ENCODE results near the gene COG4.
A peak's percentile ranks its signal among the peaks of the same experiment; 100 is the strongest.
"Not testable (repeated sequence)": the region's sequence is repeated elsewhere in the genome, so short reads cannot be mapped to it uniquely, and the experiment has no call there.

COG4 gene

DNA sequence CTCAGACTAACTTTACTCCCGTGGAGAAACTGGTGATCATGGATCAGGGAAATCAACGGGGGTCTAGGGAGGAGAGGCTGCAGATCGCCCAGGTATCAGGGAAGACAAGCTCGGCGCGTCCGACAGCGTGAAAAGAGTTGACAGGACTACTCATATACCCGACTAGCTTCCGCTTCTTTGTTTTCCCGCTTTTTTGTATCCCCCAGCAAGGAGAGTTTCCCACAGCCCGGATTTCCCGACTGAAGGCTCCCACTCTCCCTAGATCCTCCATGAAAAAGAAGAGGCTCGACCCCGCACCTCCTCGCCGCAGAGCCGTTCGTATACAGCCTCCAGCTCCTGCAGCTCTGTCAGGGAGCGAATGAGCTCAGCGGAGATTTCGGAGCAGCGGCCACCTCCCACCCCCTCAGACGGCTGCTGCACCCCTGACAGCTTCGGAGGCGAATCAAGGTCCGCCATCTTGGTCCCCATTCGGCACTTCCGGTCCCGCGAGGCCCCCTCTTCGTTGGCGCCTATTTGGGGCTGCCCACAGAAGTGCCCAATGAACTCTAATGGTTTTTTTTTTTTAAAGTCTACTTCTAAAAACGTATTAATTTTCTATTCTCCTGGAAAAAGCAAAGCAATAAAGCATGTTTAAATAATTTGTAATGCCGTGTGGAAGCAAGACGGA lies at the start of gene COG4:
COG4 (minus strand) TSS at position 479 of the 667 bp plus-strand sequence; CDS start at position 468, 11 bp downstream.
- DNase-seq, result peak; percentile 90 to 93

DNA sequence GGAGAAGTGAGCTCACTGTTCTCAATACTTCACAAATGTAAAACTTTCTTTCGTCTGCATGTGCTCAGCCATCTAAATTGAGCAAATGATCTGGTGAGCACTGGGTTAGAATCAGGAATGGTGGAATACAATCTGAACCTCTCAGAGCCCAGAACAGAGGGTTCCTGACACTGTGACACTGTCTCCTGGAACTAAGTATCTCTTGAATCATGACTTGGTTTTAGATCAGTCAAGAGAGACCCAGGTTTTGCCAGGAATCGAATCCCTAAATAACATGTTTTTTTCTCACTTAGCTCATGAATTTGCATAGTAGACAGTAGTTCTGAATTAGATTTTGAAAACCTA lies 49.5 kb upstream of the COG4 start:
- DNase-seq, result no peak

DNA sequence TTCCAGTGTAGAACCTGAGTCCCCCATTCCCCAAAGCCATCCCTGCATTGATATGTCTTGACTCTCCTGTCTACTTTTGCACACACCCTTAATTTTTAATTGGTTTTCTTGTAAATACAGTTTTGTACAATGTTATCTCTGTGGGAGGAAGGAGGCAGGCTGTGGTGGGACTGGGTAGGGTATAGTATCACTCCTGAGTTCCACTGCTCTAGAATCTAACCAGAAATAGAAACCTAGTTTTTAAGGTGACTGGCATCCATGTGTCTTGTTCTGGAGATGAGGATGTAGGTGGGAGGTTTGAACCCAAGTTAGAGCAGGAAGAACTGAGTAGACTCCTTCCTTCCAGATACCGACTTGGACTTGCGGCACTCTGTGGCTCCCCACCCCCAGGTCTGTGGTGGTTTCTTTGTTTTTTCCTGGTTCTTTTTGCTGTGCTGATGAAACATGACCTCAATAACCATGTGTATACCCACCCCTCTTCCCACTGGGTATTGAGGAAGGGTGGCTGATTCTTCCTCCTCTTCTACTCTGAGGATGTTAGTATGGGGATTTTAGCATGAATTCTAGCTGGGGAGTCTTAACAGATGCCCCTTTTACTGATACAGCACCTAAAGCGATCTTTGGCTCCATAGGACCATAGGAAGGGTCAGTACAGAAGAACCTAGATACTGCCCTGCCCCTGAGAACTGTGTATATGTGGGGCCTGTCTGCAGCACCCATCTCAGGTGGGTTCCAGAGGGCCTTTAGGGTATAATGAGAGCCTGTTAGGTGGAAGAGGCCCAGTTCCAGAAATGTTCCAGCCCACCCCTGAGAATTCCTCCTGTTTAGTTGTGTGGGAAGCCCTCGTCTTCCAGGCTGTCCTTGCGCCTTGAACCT lies 48.9 kb upstream of the COG4 start:
- DNase-seq, result no peak

- no peak for DNase-seq
These were observed 48.3 kb upstream of the COG4 start for GRCh38 chr16:70571623-70572022.

DNA sequence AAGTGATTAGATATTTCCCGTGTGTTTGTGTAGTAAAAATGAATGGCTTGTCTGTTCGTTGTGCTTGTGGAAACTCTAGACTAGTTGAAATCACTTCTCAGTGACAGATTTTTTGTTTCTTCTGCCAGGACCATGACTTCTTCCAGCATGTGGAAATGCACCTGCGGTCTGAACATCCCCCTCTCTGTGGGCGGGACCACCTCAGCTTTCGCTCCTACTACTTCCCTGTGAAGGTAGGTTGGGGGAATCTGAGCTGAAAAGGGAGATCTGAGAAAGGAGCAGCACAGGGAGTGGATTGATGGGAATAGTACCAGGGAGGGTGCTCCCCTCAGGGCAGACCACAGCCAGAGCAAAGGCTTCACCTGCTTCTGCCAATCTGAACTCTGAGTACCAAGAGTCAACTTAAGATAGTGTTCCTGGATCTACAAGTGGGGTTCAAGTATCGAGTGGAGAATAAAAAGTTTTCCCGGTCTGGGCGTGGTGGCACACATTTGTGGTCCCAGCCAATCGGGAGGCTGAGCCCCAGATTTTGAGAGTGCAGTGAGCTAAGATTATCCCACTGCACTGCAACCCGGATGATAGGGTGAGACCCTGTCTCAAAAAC lies 47.7 kb upstream of the COG4 start:
- no peak for DNase-seq

GRCh38 chr16:70569752-70570151 lies 46.4 kb upstream of the COG4 start:
- DNase-seq, result no peak

GRCh38 chr16:70568601-70569237 lies 45.4 kb upstream of the COG4 start:
- no peak for DNase-seq

DNA sequence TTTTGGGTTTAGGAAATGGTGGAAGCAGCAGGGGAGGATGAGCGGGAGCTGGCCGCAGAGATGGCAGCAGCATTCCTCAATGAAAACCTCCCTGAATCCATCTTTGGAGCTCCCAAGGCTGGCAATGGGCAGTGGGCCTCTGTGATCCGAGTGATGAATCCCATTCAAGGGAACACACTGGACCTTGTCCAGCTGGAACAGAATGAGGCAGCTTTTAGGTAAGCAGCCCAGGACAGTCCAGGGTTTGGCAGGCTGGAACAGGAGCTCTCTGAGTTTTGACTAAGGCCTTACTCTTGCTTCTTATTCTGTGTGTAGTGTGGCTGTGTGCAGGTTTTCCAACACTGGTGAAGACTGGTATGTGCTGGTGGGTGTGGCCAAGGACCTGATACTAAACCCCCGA lies 41.7 kb upstream of the COG4 start:
- DNase-seq, result no peak

GRCh38 chr16:70563636-70564035 lies 40.3 kb upstream of the COG4 start:
- DNase-seq, result no peak

DNA sequence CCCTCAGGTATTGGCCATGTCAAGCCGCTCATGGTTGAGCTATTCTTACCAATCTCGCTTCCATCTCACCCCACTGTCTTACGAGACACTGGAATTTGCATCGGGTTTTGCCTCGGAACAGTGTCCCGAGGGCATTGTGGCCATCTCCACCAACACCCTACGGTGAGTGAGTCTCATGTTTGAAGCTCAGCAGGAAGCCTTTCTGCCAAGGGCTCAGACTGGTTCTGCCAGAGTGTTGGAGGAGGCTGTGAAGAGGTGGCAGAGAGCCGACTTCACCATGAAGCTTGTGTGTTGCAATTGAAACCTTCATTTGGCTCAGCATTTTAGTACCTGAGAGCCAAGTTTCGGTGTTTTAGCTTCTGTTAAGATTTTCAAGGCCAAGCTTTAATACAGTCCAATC lies 38.3 kb upstream of the COG4 start:
- DNase-seq, result no peak

DNA sequence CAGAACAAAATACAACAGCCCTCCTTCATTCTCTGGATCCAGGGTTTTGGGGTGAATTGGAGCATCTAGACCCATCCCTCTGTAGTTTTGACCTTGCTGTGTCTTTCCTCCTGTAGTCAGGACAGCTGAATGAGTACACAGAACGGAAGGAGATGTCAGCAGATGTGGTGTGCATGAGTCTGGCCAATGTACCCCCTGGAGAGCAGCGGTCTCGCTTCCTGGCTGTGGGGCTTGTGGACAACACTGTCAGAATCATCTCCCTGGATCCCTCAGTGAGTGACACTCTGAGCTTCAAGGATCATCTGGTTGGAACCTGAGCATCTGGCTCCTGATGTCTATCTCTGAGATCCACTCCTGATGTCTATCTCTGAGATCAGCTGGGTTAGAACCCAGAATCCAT lies 32.7 kb upstream of the COG4 start:
- DNase-seq, result no peak

- no peak for DNase-seq
These were observed 30.3 kb upstream of the COG4 start for GRCh38 chr16:70553645-70554044.

GRCh38 chr16:70552675-70553074 lies 29.3 kb upstream of the COG4 start:
- DNase-seq, result no peak

GRCh38 chr16:70551788-70552187 lies 28.4 kb upstream of the COG4 start:
- no peak for DNase-seq

DNA sequence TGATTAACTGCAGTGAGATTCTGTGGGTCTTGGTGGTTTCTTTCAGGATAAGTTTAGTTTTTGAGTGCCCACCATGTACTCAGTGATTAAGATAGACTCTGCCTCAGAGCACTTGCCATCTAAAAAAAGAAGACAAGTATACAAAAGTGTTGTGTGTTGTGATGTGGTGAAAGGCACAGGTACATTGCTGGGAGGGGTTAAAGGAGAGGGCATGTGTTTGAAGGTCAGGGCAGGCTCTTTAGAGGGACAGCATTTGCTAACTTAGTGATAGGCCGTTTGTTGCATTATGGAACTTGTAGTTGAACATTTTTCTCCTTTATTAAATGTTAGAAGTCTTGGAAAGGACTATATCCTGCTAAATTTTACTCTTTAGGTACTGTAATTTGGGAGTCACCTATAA lies 26.7 kb upstream of the COG4 start:
- no peak for DNase-seq

- DNase-seq, result no peak
These were observed 25.6 kb upstream of the COG4 start for GRCh38 chr16:70548936-70549335.

DNA sequence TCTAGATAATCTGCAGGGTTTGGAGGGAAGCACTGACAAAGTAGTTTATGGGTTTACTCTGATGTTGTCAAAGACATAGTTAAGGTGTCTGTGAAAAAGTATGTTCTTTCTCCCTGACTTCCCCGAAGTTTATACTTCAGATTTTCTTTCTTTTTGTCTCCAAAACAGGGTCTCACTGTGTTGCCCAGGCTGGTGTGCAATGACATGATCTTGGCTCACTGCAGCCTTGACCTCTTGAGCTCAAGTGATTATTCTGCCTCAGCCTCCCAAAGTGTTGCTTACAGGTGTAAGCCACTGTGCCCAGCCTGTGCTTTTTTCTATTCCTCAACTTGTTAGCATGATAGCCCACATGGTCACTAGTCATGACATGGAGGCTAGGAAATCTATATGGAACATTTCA lies 21.2 kb upstream of the COG4 start:
- DNase-seq, result no peak

DNA sequence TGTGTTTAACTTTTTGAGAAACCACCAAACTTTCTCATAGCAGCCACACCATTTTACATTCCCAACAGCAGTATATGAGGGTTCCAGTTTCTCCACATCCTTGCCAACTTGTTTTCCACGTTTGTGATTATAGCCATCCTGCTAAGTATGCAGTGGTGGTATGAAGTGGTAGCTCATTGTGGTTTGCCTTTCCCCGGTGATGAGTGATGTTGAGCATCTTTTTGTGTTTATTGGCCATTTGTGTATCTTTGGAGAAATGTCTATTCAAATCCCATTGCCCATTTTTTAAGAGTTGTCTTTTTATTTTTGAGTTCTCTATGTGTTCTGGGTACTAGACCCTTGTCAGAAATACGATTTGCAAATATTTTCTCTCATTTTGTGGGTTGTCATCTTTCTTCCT lies 17.6 kb upstream of the COG4 start:
- DNase-seq, result no peak

DNA sequence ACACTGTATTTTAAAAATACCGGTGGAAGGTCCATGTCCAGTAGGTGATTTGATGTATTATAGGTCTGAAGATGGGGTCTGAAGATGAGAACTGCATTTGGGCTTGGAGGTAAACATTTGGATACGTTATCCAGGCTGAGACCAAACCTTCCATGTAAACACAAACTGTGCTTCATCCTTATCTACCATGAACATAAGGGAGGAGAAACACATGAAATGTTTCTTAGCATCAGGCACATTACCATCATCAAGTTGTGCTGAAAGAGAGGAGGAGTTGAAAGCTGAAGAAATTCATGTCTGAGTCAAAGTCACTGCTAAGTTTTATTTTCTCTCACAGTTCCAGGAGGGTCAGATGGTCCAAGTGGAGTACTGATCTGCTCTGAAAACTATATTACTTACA lies 11.6 kb upstream of the COG4 start:
- no peak for DNase-seq

- not testable (repeated sequence) for DNase-seq
These were observed 6.6 kb upstream of the COG4 start for GRCh38 chr16:70529954-70530353.

DNA sequence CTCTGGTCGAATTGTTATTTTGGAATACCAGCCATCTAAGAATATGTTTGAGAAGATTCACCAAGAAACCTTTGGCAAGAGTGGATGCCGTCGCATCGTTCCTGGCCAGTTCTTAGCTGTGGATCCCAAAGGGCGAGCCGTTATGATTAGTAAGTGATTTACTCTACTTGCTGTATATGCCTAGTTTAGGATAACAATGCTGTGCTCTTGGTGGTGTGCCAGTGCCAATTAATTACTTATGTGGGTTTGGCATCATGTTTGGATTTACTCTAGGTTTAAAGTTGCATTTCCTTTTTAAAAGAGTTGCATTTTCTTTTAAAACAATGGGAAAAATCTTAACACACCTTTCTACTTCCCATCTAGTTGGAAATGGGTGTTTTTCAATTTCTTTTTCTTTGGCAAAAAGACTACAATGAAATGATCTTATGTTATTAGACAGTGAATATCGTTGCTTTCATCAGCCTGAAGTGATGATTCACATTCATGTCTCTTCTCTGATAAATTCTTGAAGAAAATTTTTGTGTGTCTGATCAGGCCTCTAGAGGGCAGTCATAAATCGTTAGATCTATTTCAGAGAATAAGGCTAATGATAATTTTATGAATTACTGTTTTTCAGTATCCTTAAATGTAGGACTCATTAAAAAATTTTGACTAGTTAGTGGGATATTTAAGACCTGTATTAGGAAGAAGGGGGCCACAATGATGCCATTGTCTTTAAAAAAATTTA lies 5.9 kb upstream of the COG4 start:
- no peak for DNase-seq

GRCh38 chr16:70527315-70527996 lies 4.1 kb upstream of the COG4 start:
- no peak for DNase-seq
